GM19351 (cell line): Measurements from ENCODE around the gene ANKS1A.

ENCODE experiments used
- ATAC-seq: cut with Tn5 transposase; IDR thresholded peaks from one replicate; pipeline ENCODE4 v1.9.1; 2021; ENCODE audit warnings: mild to moderate bottlenecking, moderate library complexity; ENCODE audit not compliant: unreplicated experiment

ANKS1A gene

GRCh38 chr6:35064290-35064689 is 175.2 kb downstream of the ANKS1A start:
- ATAC-seq = no peak

GRCh38 chr6:35064757-35065440 is 175.8 kb downstream of the ANKS1A start:
- ATAC-seq = no peak

- ATAC-seq = no peak
Measured at GRCh38 chr6:35065441-35065800, 176.4 kb downstream of the ANKS1A start.

- ATAC-seq = no peak
Measured at GRCh38 chr6:35065870-35066269, 176.8 kb downstream of the ANKS1A start.

GRCh38 chr6:35067234-35067633 is 178.2 kb downstream of the ANKS1A start:
- no peak for ATAC-seq

GRCh38 chr6:35068206-35068605 is 179.2 kb downstream of the ANKS1A start:
- no peak for ATAC-seq

- ATAC-seq = no peak
Measured at GRCh38 chr6:35068644-35069043, 179.6 kb downstream of the ANKS1A start.

- no peak for ATAC-seq
Measured at GRCh38 chr6:35069262-35069661, 180.2 kb downstream of the ANKS1A start.

- no peak for ATAC-seq
Measured at GRCh38 chr6:35070111-35070510, 181.1 kb downstream of the ANKS1A start.

GRCh38 chr6:35071347-35071994 is 182.4 kb downstream of the ANKS1A start:
- no peak for ATAC-seq

- no peak for ATAC-seq
Measured at GRCh38 chr6:35072051-35072697, 183.1 kb downstream of the ANKS1A start.

- ATAC-seq = no peak
Measured at GRCh38 chr6:35072698-35073055, 183.6 kb downstream of the ANKS1A start.

GRCh38 chr6:35073211-35073610 is 184.2 kb downstream of the ANKS1A start:
- no peak for ATAC-seq

GRCh38 chr6:35073766-35074471 is 184.9 kb downstream of the ANKS1A start:
- ATAC-seq = no peak

GRCh38 chr6:35076997-35077712 is 188.1 kb downstream of the ANKS1A start:
- ATAC-seq = no peak

GRCh38 chr6:35077713-35078105 is 188.7 kb downstream of the ANKS1A start:
- no peak for ATAC-seq

- no peak for ATAC-seq
Measured at GRCh38 chr6:35078226-35078850, 189.3 kb downstream of the ANKS1A start.

GRCh38 chr6:35078896-35079295 is 189.8 kb downstream of the ANKS1A start:
- no peak for ATAC-seq

- no peak for ATAC-seq
Measured at GRCh38 chr6:35079311-35080000, 190.4 kb downstream of the ANKS1A start.
